ENCODE results near the gene THUMPD3. TPM values are rescaled to one million over a fixed set of nuclear protein-coding genes. Genes with fewer than 3 reads are reported as not detected.

The THUMPD3 gene
- total and polyA plus RNA-seq, 9 of the 15 experiments (the other 6 are each of a cell fraction or from before 2014, with no cell fraction given) = 58.3 to 132 (median 113) TPM

DNA sequence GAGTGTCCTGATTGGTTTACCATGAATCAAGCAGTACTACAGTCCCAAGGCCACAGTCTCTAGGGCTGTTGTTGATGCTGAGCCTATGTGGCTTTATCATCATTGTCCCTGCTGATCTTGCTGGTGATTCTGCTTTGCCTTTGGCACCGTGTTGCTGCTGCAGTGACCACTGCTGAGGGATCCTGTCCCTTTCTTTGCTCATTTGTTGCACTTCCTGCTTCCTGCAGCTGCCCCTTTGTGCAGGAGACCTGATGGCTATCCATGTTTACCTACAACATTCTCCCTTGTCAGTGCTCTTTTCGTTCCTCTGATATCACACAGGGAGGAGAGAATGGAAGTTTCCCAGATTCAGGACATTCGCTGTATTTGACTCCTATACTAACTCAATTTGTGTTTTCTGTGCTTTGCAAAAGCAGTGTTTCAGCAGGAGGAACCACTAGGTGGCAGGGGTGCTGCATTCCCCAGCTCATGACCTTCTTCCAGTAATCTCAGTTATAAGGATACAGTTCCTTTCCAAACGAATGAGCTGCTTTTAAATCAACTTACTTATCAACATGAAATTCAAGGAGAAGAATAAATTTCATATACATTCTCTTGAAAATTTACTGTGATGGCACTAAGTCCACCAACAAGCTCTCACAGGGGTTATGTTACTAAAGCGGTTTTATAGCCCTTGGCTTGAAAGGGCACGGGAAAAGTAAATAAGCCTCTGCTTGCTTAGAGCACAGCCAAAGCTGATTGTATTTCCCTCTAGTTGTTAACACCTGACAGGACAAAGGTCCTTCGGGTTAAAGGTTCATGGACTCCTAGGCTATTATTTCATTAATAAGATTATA, 9.7 kb upstream of the THUMPD3 start (continued):
- TF ChIP-seq, protein P1, sequence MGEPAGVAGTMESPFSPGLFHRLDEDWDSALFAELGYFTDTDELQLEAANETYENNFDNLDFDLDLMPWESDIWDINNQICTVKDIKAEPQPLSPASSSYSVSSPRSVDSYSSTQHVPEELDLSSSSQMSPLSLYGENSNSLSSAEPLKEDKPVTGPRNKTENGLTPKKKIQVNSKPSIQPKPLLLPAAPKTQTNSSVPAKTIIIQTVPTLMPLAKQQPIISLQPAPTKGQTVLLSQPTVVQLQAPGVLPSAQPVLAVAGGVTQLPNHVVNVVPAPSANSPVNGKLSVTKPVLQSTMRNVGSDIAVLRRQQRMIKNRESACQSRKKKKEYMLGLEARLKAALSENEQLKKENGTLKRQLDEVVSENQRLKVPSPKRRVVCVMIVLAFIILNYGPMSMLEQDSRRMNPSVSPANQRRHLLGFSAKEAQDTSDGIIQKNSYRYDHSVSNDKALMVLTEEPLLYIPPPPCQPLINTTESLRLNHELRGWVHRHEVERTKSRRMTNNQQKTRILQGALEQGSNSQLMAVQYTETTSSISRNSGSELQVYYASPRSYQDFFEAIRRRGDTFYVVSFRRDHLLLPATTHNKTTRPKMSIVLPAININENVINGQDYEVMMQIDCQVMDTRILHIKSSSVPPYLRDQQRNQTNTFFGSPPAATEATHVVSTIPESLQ (CRISPR knock-in tag; IDR thresholded peaks at IDR 0.05) = no peak
- TF ChIP-seq GABPB1 (CRISPR knock-in tag; IDR thresholded peaks at IDR 0.05) = no peak
- TF ChIP-seq, protein P2, sequence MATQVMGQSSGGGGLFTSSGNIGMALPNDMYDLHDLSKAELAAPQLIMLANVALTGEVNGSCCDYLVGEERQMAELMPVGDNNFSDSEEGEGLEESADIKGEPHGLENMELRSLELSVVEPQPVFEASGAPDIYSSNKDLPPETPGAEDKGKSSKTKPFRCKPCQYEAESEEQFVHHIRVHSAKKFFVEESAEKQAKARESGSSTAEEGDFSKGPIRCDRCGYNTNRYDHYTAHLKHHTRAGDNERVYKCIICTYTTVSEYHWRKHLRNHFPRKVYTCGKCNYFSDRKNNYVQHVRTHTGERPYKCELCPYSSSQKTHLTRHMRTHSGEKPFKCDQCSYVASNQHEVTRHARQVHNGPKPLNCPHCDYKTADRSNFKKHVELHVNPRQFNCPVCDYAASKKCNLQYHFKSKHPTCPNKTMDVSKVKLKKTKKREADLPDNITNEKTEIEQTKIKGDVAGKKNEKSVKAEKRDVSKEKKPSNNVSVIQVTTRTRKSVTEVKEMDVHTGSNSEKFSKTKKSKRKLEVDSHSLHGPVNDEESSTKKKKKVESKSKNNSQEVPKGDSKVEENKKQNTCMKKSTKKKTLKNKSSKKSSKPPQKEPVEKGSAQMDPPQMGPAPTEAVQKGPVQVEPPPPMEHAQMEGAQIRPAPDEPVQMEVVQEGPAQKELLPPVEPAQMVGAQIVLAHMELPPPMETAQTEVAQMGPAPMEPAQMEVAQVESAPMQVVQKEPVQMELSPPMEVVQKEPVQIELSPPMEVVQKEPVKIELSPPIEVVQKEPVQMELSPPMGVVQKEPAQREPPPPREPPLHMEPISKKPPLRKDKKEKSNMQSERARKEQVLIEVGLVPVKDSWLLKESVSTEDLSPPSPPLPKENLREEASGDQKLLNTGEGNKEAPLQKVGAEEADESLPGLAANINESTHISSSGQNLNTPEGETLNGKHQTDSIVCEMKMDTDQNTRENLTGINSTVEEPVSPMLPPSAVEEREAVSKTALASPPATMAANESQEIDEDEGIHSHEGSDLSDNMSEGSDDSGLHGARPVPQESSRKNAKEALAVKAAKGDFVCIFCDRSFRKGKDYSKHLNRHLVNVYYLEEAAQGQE (IDR thresholded peaks at IDR 0.05; ENCODE audit: borderline replicate concordance) = peak; percentile 82
- TF ChIP-seq, protein P2 (CRISPR knock-in tag; IDR thresholded peaks at IDR 0.05; ENCODE audit: low read depth) = no peak
- TF ChIP-seq NEUROD1 (IDR thresholded peaks at IDR 0.05; ENCODE audit: borderline replicate concordance, low read depth, low read length, partially characterized antibody) = peak; percentile 29
- no peak for TF ChIP-seq ZSCAN29 (IDR thresholded peaks at IDR 0.05)
- TF ChIP-seq CREB1 (IDR thresholded peaks at IDR 0.05) = no peak
- TF ChIP-seq CREB1 (CRISPR knock-in tag; IDR thresholded peaks at IDR 0.05) = no peak
- no peak for TF ChIP-seq PHF20 (IDR thresholded peaks at IDR 0.05; ENCODE audit: partially characterized antibody)
- TF ChIP-seq NBN (IDR thresholded peaks at IDR 0.05; ENCODE audit: low read depth) = no peak
- TF ChIP-seq TEAD1 (CRISPR knock-in tag; IDR thresholded peaks at IDR 0.05) = peak in 1 of 2 experiments; percentile 67; a peak in 1 of 4 replicates
- no peak for TF ChIP-seq RAD51 (IDR thresholded peaks at IDR 0.05; ENCODE audit: borderline replicate concordance, low read depth)
- TF ChIP-seq, protein P3, sequence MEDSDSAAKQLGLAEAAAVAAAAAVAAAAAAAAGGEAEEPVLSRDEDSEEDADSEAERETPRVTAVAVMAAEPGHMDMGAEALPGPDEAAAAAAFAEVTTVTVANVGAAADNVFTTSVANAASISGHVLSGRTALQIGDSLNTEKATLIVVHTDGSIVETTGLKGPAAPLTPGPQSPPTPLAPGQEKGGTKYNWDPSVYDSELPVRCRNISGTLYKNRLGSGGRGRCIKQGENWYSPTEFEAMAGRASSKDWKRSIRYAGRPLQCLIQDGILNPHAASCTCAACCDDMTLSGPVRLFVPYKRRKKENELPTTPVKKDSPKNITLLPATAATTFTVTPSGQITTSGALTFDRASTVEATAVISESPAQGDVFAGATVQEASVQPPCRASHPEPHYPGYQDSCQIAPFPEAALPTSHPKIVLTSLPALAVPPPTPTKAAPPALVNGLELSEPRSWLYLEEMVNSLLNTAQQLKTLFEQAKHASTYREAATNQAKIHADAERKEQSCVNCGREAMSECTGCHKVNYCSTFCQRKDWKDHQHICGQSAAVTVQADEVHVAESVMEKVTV (CRISPR knock-in tag; IDR thresholded peaks at IDR 0.05) = peak; percentile 78; the same call in 1 of the 2 replicates
